Measurements from ENCODE around the gene SIAH1.
A peak's percentile ranks its signal among the peaks of the same experiment; 100 is the strongest.
"Not testable (repeated sequence)": the region's sequence is repeated elsewhere in the genome, so short reads cannot be mapped to it uniquely, and the experiment has no call there.

Gene SIAH1

GRCh38 chr16:48366165-48367093 is 18.8 kb downstream of the SIAH1 start:
- DNase-seq = no peak

- peak; percentile 62 for DNase-seq
Observed at GRCh38 chr16:48365601-48366164, 19.5 kb downstream of the SIAH1 start.

GRCh38 chr16:48365025-48365600 is 20.1 kb downstream of the SIAH1 start:
- DNase-seq = no peak

- no peak for DNase-seq
Observed at GRCh38 chr16:48361540-48362144, 23.6 kb downstream of the SIAH1 start.

- no peak for DNase-seq
Observed at GRCh38 chr16:48361012-48361411, 24.2 kb downstream of the SIAH1 start.

GRCh38 chr16:48359983-48360382 is 25.2 kb downstream of the SIAH1 start:
- DNase-seq = no peak

GRCh38 chr16:48358419-48358818 is 26.8 kb downstream of the SIAH1 start:
- no peak for DNase-seq

GRCh38 chr16:48356633-48357376 is 28.4 kb downstream of the SIAH1 start:
- DNase-seq = no peak

- DNase-seq = no peak
Observed at GRCh38 chr16:48354877-48355855, 30.0 kb downstream of the SIAH1 start.

- not testable (repeated sequence) for DNase-seq
Observed at GRCh38 chr16:48354385-48354784, 30.8 kb downstream of the SIAH1 start.

GRCh38 chr16:48353565-48354163 is 31.5 kb downstream of the SIAH1 start:
- DNase-seq = peak; percentile 51

- no peak for DNase-seq
Observed at GRCh38 chr16:48352648-48353390, 32.4 kb downstream of the SIAH1 start.

GRCh38 chr16:48350736-48351135 is 34.5 kb downstream of the SIAH1 start:
- DNase-seq = no peak

GRCh38 chr16:48347980-48348379 is 37.2 kb downstream of the SIAH1 start:
- no peak for DNase-seq

- no peak for DNase-seq
Observed at GRCh38 chr16:48347191-48347865, 37.9 kb downstream of the SIAH1 start.

- DNase-seq = no peak
Observed at GRCh38 chr16:48342591-48342990, 42.6 kb downstream of the SIAH1 start.

- DNase-seq = no peak
Observed at GRCh38 chr16:48340054-48340453, 45.2 kb downstream of the SIAH1 start.

- no peak for DNase-seq
Observed at GRCh38 chr16:48335961-48336360, 49.3 kb downstream of the SIAH1 start.

GRCh38 chr16:48334325-48334724 is 50.9 kb downstream of the SIAH1 start:
- no peak for DNase-seq

- DNase-seq = no peak
Observed at GRCh38 chr16:48332978-48333377, 52.2 kb downstream of the SIAH1 start.

Measured in effector CD8-positive, alpha-beta T cell (primary cell).